GM21381 (cell line): ENCODE data around the gene SGCD.
"Not testable (repeated sequence)": the region's sequence is repeated elsewhere in the genome, so short reads cannot be mapped to it uniquely, and the experiment has no call there.

Experiments used
- ATAC-seq: cut with Tn5 transposase; IDR thresholded peaks from one replicate; pipeline ENCODE4 v1.9.1; 2021; ENCODE audit warnings: mild to moderate bottlenecking, moderate library complexity; ENCODE audit not compliant: unreplicated experiment

SGCD gene

GRCh38 chr5:156552855-156553358 is 225.9 kb downstream of the SGCD start:
- no peak for ATAC-seq

GRCh38 chr5:156556666-156557406 is 229.9 kb downstream of the SGCD start:
- no peak for ATAC-seq

GRCh38 chr5:156560002-156560401 is 233.0 kb downstream of the SGCD start:
- no peak for ATAC-seq

DNA sequence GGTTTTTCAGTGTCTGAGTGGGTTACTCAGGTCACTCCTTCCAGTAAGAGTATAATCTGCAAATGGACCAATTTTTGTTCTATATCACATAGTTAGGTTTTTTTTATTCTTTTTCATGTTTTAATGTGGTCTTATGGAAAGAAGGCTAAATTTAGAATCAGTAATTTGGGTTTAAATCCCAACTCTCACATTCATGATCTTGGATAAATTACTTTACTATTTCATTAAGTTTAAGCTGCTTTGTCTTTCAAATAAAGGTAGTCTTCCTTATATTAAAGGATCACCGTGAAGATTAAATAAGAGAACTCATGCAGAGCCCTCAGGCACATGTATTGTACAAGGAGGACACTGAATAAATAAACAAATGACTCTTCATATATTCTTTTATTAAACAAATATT is 234.7 kb downstream of the SGCD start:
- ATAC-seq: no peak

DNA sequence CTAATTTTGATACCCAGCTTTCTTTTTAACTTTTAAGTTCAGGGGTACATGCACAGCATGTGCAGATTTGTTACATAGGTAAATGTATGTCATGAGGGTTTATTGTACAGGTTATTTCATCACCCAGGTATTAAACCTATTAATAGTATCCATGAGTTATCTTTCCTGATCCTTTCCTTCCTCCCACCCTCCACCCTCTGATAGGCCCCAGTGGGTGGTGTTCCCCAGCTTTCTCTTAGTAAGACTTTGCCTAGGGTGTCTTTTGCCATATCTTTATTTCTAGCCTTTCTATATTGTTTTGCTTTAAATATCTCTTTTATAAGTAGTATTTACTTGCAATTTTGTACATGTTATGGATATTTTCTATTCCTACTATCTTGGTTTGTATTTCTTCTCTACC is 243.7 kb downstream of the SGCD start:
- ATAC-seq: no peak

GRCh38 chr5:156581725-156582124 is 254.8 kb downstream of the SGCD start:
- ATAC-seq: no peak

DNA sequence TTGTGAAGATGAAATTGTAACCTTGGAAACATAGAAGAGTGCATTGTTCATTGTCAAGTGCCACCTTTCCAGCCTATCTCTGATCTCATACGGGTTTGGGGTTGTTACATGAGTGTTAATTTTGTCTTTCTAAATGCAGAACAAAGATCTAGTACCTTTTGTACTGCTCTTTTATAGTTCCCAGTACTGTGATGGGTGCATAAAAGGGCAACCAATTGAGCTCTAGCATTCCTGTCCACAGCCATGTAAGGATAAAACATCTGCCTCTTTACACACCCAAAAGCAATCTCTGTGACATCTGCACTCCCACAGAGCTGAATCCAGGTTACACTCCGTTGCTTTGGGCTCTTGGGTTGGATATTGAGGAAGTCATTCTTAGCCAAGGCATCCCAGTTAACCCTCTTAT is 255.2 kb downstream of the SGCD start:
- ATAC-seq: no peak

DNA sequence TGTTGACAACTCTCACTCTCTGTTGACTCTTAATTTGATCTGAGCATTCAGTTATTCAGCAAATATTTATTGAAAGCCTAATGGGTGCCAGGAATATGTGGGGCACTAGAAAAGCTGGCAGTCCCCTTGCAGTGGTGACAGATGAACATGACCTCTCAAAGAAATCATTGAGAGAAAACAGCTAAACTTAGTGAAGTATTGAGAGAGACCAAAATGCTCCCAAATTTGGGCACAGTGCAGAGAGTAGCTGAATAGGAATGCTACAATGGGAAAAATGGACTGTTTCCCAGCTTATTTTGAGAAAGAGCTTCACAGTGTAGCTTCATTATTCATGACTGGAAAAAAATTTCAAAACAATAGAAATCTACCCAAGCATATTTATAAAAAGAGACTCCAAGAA is 257.9 kb downstream of the SGCD start:
- ATAC-seq: no peak

DNA sequence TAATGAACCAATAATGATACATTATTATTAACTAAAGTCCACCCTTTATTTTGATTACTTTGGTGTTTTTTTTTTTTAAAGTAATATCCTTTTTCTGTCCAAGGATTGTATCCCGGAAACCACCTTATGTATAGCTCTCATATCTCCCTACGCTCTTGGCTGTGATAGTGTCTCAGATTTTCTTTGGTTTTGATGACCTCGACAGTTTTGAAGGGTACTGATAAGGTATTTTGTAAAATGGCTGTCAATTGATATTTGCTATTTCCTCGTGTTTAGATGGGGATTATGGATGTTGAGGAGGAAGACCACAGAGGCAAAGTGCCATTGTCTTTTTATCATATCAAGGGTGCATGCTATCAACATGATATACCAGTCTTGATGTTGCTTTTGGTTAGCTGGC is 259.0 kb downstream of the SGCD start:
- ATAC-seq: no peak

DNA sequence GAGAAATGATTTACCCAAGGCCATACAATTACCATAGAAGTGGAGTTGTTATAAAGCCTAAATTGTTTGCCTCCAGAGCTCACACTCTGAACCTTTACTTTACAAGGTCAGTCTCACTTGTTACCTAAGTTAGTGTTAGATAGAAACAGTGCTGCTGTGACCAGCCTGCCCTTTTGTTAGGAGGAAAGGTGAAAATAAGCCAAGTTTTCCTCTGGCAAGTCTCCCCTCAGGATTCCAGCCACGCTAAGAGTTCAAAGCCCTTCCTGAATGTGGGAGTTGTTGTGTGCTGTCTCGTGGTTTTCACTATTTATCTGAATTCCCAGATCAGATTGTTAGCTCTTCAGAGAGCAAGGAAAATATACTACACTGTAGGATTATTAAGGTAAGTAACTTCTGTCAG is 260.0 kb downstream of the SGCD start:
- ATAC-seq: no peak

- ATAC-seq: no peak
These were observed 261.3 kb downstream of the SGCD start for GRCh38 chr5:156588306-156588705.

- ATAC-seq: no peak
These were observed 262.4 kb downstream of the SGCD start for GRCh38 chr5:156589104-156589945.

DNA sequence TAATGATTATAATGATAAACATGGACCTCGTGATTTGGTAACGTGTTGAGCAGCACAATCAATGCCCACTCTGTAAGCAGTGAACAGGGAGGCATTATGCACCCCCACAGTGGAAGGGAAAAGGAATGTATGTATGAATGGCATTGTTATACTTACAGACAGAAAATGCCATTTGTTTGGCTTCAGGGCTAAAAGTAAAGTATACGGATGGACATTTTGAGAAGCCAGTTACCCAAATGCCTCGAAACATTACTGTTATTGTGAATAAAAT is 262.9 kb downstream of the SGCD start:
- no peak for ATAC-seq

- ATAC-seq: no peak
These were observed 264.0 kb downstream of the SGCD start for GRCh38 chr5:156590978-156591377.

- ATAC-seq: no peak
These were observed 264.7 kb downstream of the SGCD start for GRCh38 chr5:156591631-156592030.

DNA sequence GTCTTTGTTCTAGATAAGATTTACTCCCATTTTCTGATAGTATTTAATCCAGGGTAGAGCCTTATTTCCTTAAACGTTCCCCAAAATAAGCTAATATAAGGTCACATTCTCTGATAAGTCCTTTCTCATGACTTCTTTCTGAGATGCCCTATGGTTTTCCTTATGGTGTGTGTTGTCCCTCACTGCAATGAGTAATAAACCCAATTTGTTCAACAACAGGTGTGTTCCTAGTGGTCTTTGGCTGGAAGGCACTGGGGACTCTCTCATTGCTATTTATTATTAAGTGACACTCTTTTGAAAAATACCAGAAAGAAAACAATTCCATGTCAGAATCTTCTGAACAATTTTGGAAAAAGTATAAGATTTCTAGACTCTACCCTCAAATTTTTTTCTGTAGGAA is 266.6 kb downstream of the SGCD start:
- no peak for ATAC-seq

DNA sequence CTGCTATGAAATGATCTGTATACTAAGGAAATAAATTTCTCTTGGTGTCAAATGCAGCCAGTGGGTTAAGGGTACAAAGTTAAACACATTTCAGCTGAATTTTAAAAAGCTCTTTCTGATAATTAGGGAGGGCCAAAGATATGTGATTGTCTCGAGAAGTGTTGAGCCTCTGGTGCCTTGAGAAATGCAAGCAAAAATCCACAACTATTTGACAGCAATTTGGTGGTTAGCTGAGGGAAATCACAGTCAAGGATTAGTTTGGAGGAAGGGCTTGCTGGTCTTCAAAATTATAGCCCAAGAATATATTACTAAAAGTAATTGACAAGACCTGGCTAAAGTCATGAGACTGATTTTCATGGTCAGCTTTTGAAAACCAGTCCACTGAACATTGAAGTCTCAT is 267.4 kb downstream of the SGCD start:
- ATAC-seq: no peak

DNA sequence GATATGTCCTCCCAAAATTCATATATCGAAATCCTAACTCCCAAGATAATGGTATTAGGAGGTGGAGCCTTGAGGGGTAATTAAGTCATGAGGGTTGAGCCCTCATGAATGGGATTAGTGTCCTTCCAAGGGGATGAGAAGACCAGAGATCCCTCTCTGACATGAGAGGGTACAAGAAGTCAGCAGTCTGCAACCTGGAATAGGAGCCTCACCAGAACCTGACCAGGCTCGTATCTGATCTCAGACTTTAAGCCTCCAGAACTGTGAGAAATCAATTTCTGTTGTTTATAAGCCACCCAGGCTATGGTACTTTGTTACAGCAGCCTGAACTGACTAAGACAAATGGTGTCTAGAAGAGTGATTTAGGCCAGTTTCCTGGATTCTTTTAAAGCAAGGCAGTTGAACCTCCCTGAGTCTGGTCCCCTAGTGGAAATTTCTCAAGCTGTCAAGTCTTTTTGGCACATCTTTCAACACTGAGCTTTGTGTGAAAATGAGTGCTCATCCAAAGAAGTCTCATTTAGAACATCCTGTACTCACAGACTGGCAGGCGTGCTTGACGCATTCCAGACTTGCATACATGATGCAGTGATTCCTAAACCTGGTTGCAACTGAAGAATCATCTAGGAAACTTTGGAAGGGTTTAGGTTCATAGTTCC is 268.3 kb downstream of the SGCD start:
- no peak for ATAC-seq

DNA sequence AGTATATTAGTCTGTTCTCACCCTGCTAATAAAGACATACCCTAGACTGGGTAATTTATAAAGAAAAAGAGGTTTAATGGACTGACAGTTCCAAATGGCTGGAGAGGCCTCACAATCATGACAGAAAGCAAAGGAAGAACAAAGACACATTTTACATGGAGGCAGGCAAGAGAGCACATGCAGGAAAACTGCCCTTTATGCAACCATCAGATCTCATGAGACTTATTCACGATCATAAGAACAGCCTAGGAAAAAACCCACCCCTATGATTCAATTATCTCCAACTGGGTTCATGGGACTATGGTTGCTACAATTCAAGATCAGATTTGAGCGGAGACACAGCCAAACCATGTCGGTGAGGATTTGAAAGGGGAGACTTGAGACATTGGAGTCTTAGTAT is 270.3 kb downstream of the SGCD start:
- ATAC-seq: no peak

- ATAC-seq: no peak
These were observed 272.0 kb downstream of the SGCD start for GRCh38 chr5:156598964-156599363.

DNA sequence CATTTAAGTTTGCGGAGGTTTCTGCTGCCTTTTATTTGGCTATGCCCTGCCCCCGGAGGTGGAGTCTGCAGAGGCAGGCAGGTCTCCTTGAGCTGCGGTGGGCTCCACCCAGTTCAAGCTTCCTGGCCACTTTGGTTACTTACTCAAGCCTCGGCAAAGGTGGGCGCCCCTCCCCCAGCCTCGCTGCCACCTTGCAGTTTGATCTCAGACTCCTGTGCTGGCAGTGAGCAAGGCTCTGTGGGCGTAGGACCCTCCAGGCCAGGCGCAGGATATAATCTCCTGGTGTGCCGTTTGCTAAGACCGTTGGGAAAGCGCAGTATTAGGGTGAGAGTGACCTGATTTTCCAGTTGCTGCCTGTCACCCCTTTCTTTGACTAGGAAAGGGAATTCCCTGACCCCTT is 283.6 kb downstream of the SGCD start:
- ATAC-seq: not testable (repeated sequence)

- ATAC-seq: no peak
These were observed 288.9 kb downstream of the SGCD start for GRCh38 chr5:156615901-156616300.
